MM.1S (cell line): Measurements from ENCODE around the gene MLPH.

Experiments used
- DNase-seq: peaks from one replicate; pipeline ENCODE4 v3.0.0-alpha.2; 2015
- H2AFZ ChIP-seq: fragments of 300-600 bp; sonication (generic); 2 replicates; pipeline ENCODE4 v1.6.0; 2016; ENCODE audit warnings: antibody characterized with exemption, low read length
- H3F3A ChIP-seq: fragments of 300-600 bp; sonication (generic); 2 replicates; pipeline ENCODE4 v1.6.1; 2016; ENCODE audit warnings: mild to moderate bottlenecking, antibody characterized with exemption, low read length, moderate library complexity, mixed read lengths; ENCODE audit not compliant: insufficient read depth
- H3K27ac ChIP-seq: fragments of 300-600 bp; sonication (generic); 2 replicates; pipeline ENCODE4 v1.5.1; 2016; ENCODE audit warnings: mild to moderate bottlenecking, low read length
- H3K27me3 ChIP-seq: fragments of 300-600 bp; sonication (generic); replicated peaks from 2 replicates; pipeline ENCODE4 v1.6.0; 2016; ENCODE audit warnings: low read length; ENCODE audit not compliant: insufficient read depth
- H3K36me3 ChIP-seq: fragments of 300-600 bp; sonication (generic); replicated peaks from 2 replicates; pipeline ENCODE4 v1.6.1; 2016; ENCODE audit warnings: mild to moderate bottlenecking, low read length, mixed read lengths; ENCODE audit not compliant: insufficient read depth
- H3K4me1 ChIP-seq: fragments of 300-600 bp; sonication (generic); 2 replicates; pipeline ENCODE4 v1.6.1; 2016; ENCODE audit warnings: low read length, mixed read lengths
- H3K4me2 ChIP-seq: fragments of 300-600 bp; sonication (generic); 2 replicates; pipeline ENCODE4 v1.6.0; 2016; ENCODE audit warnings: low read depth, low read length
- H3K4me3 ChIP-seq: fragments of 300-600 bp; sonication (generic); 2 replicates; pipeline ENCODE4 v1.5.1; 2016; ENCODE audit warnings: low read length, mixed read lengths
- H3K79me2 ChIP-seq: fragments of 300-600 bp; sonication (generic); 2 replicates; pipeline ENCODE4 v1.6.1; 2016; ENCODE audit warnings: mixed run types, low read length, mixed read lengths
- H3K9ac ChIP-seq: fragments of 300-600 bp; sonication (generic); 2 replicates; pipeline ENCODE4 v1.6.1; 2016; ENCODE audit warnings: low read length, mixed read lengths
- H3K9me2 ChIP-seq: fragments of 300-600 bp; sonication (generic); replicated peaks from 2 replicates; pipeline ENCODE4 v1.6.1; 2016; ENCODE audit warnings: mild to moderate bottlenecking, low read length, mixed read lengths; ENCODE audit not compliant: insufficient read depth
- H3K9me3 ChIP-seq: fragments of 300-600 bp; sonication (generic); replicated peaks from 2 replicates; pipeline ENCODE4 v1.6.1; 2016; ENCODE audit warnings: mild to moderate bottlenecking, low read length, mixed read lengths; ENCODE audit not compliant: insufficient read depth
- H4K20me1 ChIP-seq: fragments of 300-600 bp; sonication (generic); 2 replicates; pipeline ENCODE4 v1.6.1; 2016; ENCODE audit warnings: mild to moderate bottlenecking, low read length, moderate library complexity, mixed read lengths; ENCODE audit not compliant: insufficient read depth
- EZH2 ChIP-seq: fragments of 300-600 bp; sonication (generic); optimal IDR thresholded peaks from 2 replicates; pipeline ENCODE3; 2017; ENCODE audit warnings: low read depth, mild to moderate bottlenecking, antibody characterized with exemption, low read length, mixed read lengths
- EZH2phosphoT487 ChIP-seq: fragments of 300-600 bp; sonication (generic); IDR thresholded peaks from 2 replicates; pipeline ENCODE4 v1.6.1; 2018; ENCODE audit warnings: antibody characterized with exemption, low read length
- TF ChIP-seq, protein P1 (sequence below): fragments of 300-600 bp; sonication (generic); IDR thresholded peaks from 2 replicates; pipeline ENCODE4 v1.5.1; 2016; ENCODE audit warnings: antibody characterized with exemption, low read length, mixed read lengths

Gene MLPH

DNA sequence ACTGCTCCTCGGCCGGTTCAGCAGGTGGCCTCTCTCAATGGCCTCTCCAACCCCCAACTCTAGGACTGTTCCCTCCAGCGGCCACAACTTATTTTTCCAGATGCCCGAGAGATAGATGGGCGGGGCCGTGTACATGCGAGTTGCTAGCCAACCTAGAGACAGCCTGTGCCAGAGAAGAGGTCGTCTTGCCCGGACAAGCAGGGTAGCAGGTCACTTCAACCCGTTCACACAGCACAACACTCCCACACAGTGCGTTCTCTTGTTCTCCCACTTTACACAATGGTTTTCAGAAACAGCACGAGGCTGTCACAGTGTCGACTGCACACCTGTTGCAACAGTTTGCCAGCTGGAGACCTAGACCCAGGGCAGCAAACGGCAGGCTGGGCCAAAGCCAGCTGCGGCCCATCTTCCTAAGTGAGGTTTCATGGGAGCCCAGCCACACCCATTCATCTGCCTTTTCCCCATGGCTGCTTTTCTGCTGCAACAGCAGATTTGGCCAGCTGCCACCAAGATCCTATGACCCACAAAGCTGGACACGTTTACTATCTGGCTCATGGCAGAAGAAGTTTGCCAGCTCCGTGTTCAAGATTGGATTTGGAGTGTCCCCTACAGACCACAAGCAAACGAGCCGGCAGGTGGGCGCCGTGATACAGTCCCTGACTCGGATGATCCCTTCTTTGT is 72.0 kb downstream of the MLPH start:
- no peak overlapping the region for H3K4me2 ChIP-seq
- H3K36me3 ChIP-seq = no peaks in the 10 kb centered on the region
- H3K9me3 ChIP-seq = no peaks in the 10 kb centered on the region
- H2AFZ ChIP-seq = no peak overlapping the region
- H4K20me1 ChIP-seq = no peaks in the 10 kb centered on the region
- no peak for DNase-seq
- H3K27ac ChIP-seq = no peak overlapping the region
- no peak overlapping the region for H3K4me3 ChIP-seq
- H3K79me2 ChIP-seq = no peaks in the 10 kb centered on the region
- H3K9me2 ChIP-seq = no peaks in the 10 kb centered on the region
- peaks cover 10% of the 10 kb centered on the region for H3F3A ChIP-seq
- TF ChIP-seq, protein P1, sequence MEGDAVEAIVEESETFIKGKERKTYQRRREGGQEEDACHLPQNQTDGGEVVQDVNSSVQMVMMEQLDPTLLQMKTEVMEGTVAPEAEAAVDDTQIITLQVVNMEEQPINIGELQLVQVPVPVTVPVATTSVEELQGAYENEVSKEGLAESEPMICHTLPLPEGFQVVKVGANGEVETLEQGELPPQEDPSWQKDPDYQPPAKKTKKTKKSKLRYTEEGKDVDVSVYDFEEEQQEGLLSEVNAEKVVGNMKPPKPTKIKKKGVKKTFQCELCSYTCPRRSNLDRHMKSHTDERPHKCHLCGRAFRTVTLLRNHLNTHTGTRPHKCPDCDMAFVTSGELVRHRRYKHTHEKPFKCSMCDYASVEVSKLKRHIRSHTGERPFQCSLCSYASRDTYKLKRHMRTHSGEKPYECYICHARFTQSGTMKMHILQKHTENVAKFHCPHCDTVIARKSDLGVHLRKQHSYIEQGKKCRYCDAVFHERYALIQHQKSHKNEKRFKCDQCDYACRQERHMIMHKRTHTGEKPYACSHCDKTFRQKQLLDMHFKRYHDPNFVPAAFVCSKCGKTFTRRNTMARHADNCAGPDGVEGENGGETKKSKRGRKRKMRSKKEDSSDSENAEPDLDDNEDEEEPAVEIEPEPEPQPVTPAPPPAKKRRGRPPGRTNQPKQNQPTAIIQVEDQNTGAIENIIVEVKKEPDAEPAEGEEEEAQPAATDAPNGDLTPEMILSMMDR = no peak
- no peak for TF ChIP-seq EZH2
- TF ChIP-seq EZH2phosphoT487 = no peak
- H3K9ac ChIP-seq = no peak overlapping the region
- H3K27me3 ChIP-seq = peaks cover 21% of the 10 kb centered on the region
- peaks cover 13% of the 10 kb centered on the region for H3K4me1 ChIP-seq

DNA sequence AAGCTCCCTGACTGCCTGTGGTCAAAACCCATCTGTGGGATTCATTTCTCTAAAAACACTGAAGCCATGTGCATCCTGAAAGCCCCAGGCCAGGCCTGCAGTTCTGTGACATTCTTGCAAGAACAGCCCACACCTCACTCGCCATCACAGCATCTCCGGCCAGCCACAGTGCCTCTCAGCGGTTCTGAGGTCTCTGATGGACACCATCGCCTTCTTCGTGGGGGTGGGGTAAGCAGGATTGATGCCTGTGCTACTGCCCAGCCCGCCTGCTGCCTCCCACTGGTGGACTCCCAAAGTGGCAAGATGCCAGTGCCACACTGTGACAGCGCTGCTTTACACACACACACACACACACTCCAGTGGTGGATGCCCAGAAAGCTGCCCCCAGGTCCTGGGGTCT is 74.2 kb downstream of the MLPH start:
- peaks cover 10% of the 10 kb centered on the region for H3F3A ChIP-seq
- no peaks in the 10 kb centered on the region for H3K9me3 ChIP-seq
- TF ChIP-seq EZH2 = no peak
- no peak for TF ChIP-seq EZH2phosphoT487
- no peaks in the 10 kb centered on the region for H3K79me2 ChIP-seq
- H3K4me2 ChIP-seq = no peak overlapping the region
- no peak overlapping the region for H2AFZ ChIP-seq
- H3K27me3 ChIP-seq = peaks cover 11% of the 10 kb centered on the region
- H3K36me3 ChIP-seq = no peaks in the 10 kb centered on the region
- H3K4me3 ChIP-seq = no peak overlapping the region
- no peak for DNase-seq
- peaks cover 13% of the 10 kb centered on the region for H3K4me1 ChIP-seq
- H3K9ac ChIP-seq = no peak overlapping the region
- no peak overlapping the region for H3K27ac ChIP-seq
- no peaks in the 10 kb centered on the region for H3K9me2 ChIP-seq
- H4K20me1 ChIP-seq = no peaks in the 10 kb centered on the region

DNA sequence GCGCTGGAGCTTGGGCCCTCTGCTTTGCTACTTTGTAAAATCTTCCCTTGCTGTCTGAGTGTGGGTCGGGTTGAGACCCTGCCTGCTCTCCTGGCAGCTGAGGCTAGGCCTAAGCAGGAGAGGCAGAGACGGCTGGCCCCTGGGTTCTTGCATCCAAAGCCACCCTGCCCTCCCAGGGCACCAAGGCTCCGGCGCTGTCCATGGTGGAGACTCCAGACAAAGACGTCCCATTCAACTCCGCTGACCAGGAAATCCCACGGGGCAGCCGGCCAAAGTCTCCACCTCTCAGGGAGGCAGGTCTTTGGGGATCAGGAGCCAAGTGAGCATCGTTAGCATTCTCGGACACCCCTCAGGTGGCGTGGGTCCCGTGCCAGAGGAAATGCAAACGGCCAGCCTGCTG is 76.8 kb downstream of the MLPH start:
- Histone ChIP-seq H3K4me2 (no peak overlapping the region), H3K36me3 (no peaks in the 10 kb centered on the region), H3K4me3 (no peak overlapping the region), H3F3A (no peaks in the 10 kb centered on the region), H4K20me1 (no peaks in the 10 kb centered on the region), H3K79me2 (no peaks in the 10 kb centered on the region), H3K27me3 (peaks cover 6% of the 10 kb centered on the region), H3K27ac (no peak overlapping the region), H3K9ac (no peak overlapping the region), H3K9me2 (no peaks in the 10 kb centered on the region), H3K9me3 (no peaks in the 10 kb centered on the region), H2AFZ (no peak overlapping the region), H3K4me1 (no peaks in the 10 kb centered on the region)
- DNase-seq = no peak
- TF ChIP-seq, protein P1 = no peak
- TF ChIP-seq EZH2phosphoT487 = no peak

DNA sequence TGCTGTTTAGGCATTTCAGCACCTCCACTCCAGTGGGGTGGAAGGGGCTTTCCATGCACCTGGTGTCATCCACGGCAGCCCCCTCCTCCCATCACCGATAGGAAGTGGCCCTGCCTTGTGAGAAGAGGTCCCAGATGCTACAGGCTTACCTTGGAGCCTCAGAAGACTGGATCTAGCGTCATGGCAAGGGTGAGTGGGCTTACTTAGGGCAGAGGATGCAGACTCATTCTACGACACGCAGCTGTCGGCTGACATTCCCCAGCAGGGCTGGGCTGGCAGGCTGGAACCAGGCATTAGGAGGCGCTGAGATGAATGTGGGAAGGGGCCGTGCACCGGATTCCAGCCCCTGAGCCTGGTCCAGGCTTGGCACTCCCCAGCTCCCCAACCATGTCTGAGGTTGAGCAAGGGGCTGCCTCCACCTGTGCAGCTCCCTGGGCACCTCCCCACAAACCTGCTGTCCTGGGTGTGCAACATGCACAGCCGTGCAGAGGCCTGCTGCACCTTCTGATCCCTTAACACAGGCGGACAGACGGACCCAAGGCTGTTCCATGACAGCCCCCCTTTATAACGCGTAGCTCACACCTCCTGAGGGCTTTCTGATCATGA is 77.6 kb downstream of the MLPH start:
- no peak overlapping the region for H2AFZ ChIP-seq
- no peaks in the 10 kb centered on the region for H3K4me1 ChIP-seq
- no peak for TF ChIP-seq EZH2
- no peak for TF ChIP-seq EZH2phosphoT487
- TF ChIP-seq, protein P1 = no peak
- H3K4me2 ChIP-seq = no peak overlapping the region
- H3K9me2 ChIP-seq = no peaks in the 10 kb centered on the region
- no peaks in the 10 kb centered on the region for H3K79me2 ChIP-seq
- H3K36me3 ChIP-seq = no peaks in the 10 kb centered on the region
- H3K4me3 ChIP-seq = no peak overlapping the region
- H4K20me1 ChIP-seq = no peaks in the 10 kb centered on the region
- H3K27me3 ChIP-seq = peaks cover 6% of the 10 kb centered on the region
- H3K9me3 ChIP-seq = no peaks in the 10 kb centered on the region
- no peak for DNase-seq
- no peak overlapping the region for H3K9ac ChIP-seq
- no peaks in the 10 kb centered on the region for H3F3A ChIP-seq
- no peak overlapping the region for H3K27ac ChIP-seq
